ENCODE measurements around the gene CBFB. TPM values are rescaled to one million over a fixed set of nuclear protein-coding genes. Genes with fewer than 3 reads are reported as not detected.
"Not testable (repeated sequence)": the region's sequence is repeated elsewhere in the genome, so short reads cannot be mapped to it uniquely, and the experiment has no call there.

CBFB gene
- total RNA-seq, 1 donor from 2014 or later, result 61.3 TPM

GRCh38 chr16:66991545-66992077 lies 37.3 kb upstream of the CBFB start:
- H3K36me3 Mint-ChIP-seq (ENCODE audit: low read depth), result no peaks in the 10 kb centered on the region
- no peak for DNase-seq (ENCODE audit: low spot score)
- no peak overlapping the region for H3K27ac Mint-ChIP-seq (ENCODE audit: unreplicated experiment)
- no peaks in the 10 kb centered on the region for H3K27me3 Mint-ChIP-seq (ENCODE audit: low read depth)
- TF ChIP-seq CTCF (IDR thresholded peaks at IDR 0.05), result no peak
- H3K4me1 Mint-ChIP-seq (ENCODE audit: low read depth), result peaks cover 5% of the 10 kb centered on the region
- no peaks in the 10 kb centered on the region for H3K9me3 Mint-ChIP-seq (ENCODE audit: low read depth)
- no peak overlapping the region for H3K4me3 Mint-ChIP-seq (ENCODE audit: unreplicated experiment)

DNA sequence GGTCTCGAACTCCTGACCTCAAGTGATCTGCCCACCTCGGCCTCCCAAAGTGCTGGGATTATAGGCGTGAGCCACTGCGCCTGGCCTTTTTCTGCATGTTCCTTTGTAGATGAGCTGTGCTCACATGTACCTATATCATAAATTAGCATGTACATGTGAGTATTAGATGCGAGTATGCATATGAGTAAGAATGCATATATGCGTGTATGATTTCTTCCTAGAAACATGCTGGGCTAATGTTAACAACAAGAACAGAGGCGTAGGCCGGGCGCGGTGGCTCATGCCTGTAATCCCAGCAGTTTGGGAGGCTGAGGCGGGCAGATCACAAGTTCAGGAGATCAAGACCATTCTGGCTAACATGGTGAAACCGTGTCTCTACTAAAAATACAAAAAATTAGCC lies 35.4 kb upstream of the CBFB start:
- H3K27ac Mint-ChIP-seq (ENCODE audit: unreplicated experiment); H3K36me3 Mint-ChIP-seq (ENCODE audit: low read depth); H3K4me3 Mint-ChIP-seq (ENCODE audit: unreplicated experiment); H3K27me3 Mint-ChIP-seq (ENCODE audit: low read depth); H3K9me3 Mint-ChIP-seq (ENCODE audit: low read depth); H3K4me1 Mint-ChIP-seq (ENCODE audit: low read depth); DNase-seq (ENCODE audit: low spot score): not testable (repeated sequence)

GRCh38 chr16:66996324-66996982 lies 32.5 kb upstream of the CBFB start:
- Mint-ChIP-seq H3K4me3 (ENCODE audit: unreplicated experiment) (no peak overlapping the region), H3K27me3 (ENCODE audit: low read depth) (no peaks in the 10 kb centered on the region), H3K9me3 (ENCODE audit: low read depth) (no peaks in the 10 kb centered on the region), H3K36me3 (ENCODE audit: low read depth) (no peaks in the 10 kb centered on the region), H3K4me1 (ENCODE audit: low read depth) (peaks cover 9% of the 10 kb centered on the region), H3K27ac (ENCODE audit: unreplicated experiment) (no peak overlapping the region)
- no peak for TF ChIP-seq CTCF (IDR thresholded peaks at IDR 0.05)
- DNase-seq (ENCODE audit: low spot score), result no peak

GRCh38 chr16:66996983-66997358 lies 32.0 kb upstream of the CBFB start:
- Mint-ChIP-seq H3K27ac (ENCODE audit: unreplicated experiment) (no peak overlapping the region), H3K4me1 (ENCODE audit: low read depth) (peaks cover 12% of the 10 kb centered on the region), H3K36me3 (ENCODE audit: low read depth) (no peaks in the 10 kb centered on the region), H3K9me3 (ENCODE audit: low read depth) (no peaks in the 10 kb centered on the region), H3K4me3 (ENCODE audit: unreplicated experiment) (no peak overlapping the region), H3K27me3 (ENCODE audit: low read depth) (no peaks in the 10 kb centered on the region)
- DNase-seq (ENCODE audit: low spot score), result no peak
- TF ChIP-seq CTCF (IDR thresholded peaks at IDR 0.05), result no peak

DNA sequence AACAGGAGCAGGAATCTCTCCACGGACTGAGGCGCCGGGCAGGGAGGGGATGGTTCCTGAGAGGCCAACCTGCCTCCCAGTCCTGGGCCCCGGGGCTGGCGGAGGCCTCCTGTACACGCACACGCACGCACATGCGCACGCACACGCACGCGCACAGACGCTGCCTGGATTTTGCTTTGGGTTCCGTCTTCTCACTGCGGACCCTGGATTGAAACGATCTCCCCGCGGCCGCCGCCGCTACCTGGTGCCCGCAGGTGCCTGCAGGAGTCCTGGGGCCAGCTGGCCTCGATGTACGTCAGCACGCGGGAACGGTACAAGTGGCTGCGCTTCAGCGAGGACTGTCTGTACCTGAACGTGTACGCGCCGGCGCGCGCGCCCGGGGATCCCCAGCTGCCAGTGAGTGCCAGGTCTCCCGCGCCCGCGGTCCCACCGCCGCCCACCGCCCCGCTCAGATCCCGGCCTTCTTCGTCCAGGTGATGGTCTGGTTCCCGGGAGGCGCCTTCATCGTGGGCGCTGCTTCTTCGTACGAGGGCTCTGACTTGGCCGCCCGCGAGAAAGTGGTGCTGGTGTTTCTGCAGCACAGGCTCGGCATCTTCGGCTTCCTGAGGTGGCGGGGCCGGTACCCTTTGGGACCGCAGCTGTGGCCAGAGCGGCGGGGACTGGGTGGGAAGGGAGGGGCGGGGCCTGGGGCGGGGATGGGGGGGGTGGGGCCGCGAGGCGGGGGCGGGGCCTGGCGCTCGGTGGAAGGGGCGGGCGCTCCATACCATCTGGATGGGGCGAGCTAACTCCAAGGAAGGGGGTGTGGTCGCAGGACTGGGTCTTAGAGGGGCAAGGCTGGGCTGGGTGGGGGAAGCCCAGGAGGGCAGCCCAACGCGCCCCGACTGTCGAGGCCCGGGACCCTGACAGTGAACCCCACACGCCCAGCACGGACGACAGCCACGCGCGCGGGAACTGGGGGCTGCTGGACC lies 28.3 kb upstream of the CBFB start:
- Mint-ChIP-seq H3K27ac (ENCODE audit: unreplicated experiment) (no peak overlapping the region), H3K4me3 (ENCODE audit: unreplicated experiment) (peak overlapping the region; percentile 66), H3K36me3 (ENCODE audit: low read depth) (no peaks in the 10 kb centered on the region), H3K9me3 (ENCODE audit: low read depth) (no peaks in the 10 kb centered on the region), H3K4me1 (ENCODE audit: low read depth) (peaks cover 12% of the 10 kb centered on the region), H3K27me3 (ENCODE audit: low read depth) (no peaks in the 10 kb centered on the region)
- no peak for TF ChIP-seq CTCF (IDR thresholded peaks at IDR 0.05)
- DNase-seq (ENCODE audit: low spot score), result no peak
